NCI-H2196 (cell line): ENCODE results near the gene PLEKHA7.

Experiments used
- DNase-seq: peaks from one replicate; lab custom pipeline; 2025; ENCODE audit not compliant: unreplicated experiment; lab: John Stamatoyannopoulos, UW

PLEKHA7 gene

GRCh38 chr11:16777613-16777975, 236.6 kb downstream of the PLEKHA7 start:
- DNase-seq: no peak

DNA sequence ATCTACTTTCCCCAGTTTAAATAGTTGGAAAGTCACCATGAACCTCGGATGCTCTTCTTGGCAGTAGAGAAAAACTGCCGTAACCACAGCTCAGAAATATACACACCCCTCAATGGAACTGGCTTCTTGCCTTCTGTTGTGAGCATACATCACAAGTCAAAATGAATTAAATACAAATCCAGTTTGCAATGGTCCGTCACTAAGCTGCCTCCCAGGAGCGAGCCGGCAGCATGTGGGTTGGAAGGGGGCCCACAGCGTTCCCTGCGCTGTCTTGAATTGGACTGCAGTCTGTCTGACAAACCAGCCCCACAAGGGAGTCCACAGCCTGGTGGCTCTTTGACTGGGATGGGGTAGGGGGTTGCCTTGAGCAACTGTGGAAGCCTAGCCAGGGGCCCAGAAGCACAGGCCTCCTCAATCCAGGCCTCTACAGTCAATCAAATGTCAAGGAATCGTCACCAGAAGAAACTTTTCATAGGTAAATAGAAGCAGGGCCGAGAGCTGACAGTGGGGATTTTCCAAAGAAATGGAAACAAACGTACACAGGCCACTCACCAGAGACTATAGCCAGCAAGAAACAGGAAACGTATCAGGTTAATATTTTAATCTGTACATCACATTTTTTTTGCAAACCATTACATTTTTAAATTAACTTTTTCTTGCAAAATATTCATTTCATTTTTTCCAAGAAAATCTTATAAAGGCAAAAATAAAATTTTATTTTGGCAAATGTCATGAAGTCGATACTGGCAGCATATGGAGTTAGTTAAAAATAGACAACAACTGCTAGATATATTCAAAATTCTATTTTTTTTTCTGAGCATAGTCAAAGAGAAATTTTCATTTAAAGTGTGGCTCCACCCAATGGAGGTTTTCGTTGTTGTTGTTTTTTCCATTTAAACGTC, 237.3 kb downstream of the PLEKHA7 start:
- DNase-seq: no peak

DNA sequence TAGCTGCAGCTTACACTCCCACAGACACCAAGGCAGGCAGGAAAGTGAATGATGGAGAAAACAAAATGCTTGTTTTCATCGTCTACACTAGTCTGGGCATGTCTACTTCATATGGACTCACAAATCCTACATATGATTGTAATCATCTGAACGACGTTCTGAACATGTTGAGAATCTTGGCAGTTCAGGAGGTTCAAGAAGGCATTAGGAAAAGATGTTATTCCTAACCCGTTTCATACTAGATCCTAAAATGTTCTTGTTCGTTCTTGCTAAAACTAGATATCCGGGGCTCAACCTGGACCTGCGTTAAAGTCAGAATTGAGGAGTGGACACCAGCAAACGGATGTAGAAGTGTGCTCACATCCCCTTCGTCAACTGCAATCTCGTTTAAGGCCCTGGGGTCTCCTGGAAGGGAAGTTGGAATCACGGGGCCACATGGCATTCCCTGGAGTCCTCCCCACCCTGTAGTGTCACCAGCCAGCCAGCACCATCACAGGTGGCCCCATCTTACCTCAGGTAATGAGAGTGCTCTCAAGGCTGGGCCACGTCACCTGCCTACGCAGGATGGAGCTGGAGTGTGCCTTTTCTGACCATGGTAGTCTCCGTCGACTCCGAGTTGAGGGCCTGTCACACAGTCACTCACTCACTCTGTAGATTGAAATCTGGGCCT, 238.5 kb downstream of the PLEKHA7 start:
- DNase-seq: no peak

GRCh38 chr11:16774936-16775613, 239.1 kb downstream of the PLEKHA7 start:
- DNase-seq: no peak

DNA sequence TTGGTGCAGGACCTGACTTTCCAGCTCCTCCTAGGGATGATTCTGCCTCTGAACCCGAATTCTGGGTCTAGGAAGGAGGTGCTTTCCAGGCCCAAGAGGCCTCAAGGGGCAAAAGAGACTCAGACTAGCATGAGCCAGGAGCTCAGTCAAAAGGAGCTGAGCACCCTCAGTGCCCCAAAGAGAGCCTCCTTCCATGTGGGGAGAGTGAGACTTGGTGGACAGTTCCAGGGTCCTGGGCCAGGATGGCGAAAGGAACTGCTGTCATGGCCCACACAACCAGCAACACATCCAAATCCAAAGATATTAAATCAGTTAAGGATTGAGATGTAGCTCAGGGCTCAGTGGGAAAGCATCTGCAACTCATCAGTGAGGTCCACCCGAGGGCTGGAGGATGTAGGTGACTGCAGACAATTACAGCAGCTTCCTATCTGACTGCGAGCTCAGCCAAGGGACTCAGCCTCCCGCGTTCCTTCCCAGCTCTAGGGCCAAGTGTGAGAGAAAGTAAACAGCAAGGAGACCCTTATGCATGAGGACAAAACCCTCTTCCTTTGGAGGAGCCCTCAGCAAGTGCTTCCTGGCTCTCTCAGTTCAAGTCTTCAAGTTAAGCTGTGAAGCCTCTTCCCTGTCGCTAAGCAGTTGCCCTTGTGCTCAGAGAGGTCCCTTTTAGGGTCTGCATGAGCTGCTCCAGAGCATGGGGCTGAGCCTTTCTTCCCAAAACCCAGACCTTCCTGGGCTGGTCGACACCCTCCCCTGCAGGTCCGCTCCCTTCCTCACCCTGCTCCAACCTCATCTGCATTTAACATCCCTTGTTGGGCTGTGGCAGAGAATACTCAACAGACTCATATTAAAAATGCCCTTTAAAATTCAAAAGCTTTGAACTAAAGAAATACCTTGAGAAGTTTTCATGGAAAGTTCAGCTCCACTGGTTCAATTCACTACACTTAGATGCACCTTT, 240.0 kb downstream of the PLEKHA7 start:
- no peak for DNase-seq

- DNase-seq: no peak
Observed at GRCh38 chr11:16772141-16772512, 242.1 kb downstream of the PLEKHA7 start.

DNA sequence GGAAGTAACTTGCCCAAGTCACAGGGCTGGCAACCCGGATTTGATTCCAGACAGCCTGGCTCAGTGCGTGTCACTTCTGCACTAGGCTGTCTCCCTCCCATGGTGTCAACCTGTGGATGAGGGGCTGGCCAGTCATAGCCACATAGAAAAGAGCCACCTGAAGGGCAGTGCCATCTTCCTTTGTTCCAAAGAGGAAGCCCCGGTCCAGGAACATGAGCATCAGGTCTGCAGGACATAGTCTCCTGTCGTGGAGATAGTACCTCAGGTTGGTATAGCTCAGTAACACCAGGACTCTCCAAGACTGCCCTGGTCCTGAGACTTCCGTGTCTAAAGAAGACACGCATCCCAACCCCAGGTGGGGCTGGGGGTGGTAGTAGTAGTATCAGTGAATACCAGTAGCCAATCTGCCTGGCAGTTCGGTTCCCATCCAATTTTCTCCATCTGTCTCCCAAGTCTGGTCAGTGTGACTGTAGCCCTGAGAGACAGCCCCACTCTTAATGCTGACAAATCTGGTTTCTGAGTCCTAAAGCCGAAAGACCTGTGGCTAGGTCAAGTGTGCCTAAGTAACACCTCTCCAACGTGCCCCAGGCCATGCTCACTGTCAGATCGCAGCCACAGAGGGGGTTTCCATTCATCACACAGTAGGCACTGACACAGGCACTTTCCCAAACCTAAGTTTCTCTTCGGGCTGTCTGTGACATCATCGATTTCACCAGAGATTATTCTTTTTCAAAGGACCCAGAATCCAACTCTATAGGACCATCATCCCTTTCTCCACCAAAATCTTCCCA, 242.7 kb downstream of the PLEKHA7 start:
- DNase-seq: no peak

- no peak for DNase-seq
Observed at GRCh38 chr11:16770016-16770415, 244.2 kb downstream of the PLEKHA7 start.

GRCh38 chr11:16769386-16769785, 244.8 kb downstream of the PLEKHA7 start:
- DNase-seq: no peak

DNA sequence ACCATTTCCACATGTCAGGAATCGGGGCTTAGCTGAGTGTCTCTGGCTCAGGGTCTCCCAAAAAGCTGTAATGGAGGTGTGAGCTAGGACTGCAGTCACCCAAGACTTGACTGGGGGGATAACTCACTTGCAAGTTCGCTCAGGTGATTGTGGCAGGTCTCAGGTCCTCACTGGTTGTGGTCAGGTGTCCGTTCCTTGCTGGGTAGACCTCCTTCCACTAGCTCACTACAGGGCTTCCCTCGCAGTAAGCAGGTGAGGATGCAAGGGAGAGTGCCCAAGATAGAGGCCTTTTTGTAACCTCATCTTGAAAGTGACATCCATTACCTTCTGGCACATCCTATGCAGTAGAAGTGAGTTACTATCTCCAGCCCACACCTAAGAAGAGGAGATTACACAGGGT, 246.3 kb downstream of the PLEKHA7 start:
- no peak for DNase-seq

- DNase-seq: no peak
Observed at GRCh38 chr11:16767137-16767536, 247.1 kb downstream of the PLEKHA7 start.

DNA sequence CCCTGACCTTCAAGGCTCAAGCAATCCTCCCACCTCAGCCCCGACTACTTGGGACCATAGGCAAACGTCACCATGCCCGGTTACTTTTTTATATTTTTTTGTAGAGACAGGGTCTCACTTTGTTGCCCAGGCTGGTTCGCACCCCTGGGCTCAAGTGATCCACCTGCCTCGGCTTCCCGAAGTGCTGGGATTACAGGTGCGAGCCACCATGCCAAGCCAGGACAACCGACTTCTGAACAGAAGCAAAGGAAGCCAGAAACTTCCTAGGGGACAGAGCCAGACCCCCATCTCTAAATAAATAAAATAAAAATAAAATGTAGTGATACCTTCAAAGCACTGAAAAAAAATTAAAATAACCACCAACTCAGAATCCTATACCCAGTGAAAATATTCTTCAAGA, 249.3 kb downstream of the PLEKHA7 start:
- DNase-seq: no peak

GRCh38 chr11:16763746-16764145, 250.5 kb downstream of the PLEKHA7 start:
- DNase-seq: no peak

GRCh38 chr11:16759857-16760508, 254.2 kb downstream of the PLEKHA7 start:
- no peak for DNase-seq

DNA sequence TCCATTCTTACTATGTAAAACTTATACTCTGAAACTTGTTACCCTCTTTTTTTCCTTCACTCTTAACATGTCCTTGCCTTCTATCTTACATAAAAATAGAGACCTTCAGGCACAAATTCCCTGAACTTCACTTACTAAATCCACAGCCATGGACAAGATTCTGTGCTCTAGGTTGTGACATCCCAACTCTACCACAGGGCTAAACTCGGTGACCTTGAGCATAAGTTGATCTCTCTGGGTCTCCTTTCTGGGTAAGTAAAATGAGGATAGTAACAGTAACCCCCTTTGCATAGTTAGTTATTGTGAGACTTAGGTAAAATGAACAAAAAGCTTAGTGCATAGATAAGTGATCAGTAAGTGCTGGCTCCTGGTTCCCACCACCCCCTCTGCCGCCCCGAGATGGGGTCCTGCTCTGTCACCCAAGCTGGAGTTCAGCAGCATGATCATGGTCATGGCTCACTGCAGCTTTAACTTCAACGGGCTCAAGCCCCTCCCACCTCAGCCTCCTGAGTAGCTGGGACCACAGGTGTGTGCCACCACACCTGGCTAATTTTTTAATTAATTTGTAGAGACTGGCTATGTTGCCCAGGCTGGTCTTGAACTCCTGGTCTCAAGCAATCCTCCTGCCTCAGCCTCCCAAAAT, 255.7 kb downstream of the PLEKHA7 start:
- no peak for DNase-seq

DNA sequence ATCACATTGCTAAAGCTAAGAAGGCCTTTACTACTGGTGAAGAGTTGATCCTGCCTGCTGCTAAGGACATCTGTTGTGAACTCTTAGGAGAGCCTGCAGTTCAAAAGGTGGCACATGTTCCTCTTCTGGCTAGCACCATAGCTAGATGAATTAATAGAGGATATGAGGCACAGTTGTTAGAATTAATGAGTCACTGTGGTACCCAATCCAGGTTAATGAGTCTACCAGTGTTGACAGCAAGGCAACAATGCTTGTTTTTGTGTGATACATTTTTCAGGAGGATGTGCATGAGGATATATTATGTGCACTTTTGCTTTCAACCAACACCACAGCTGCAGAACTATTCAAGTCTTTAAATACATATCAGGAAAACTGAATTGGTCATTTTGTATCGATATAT, 263.8 kb downstream of the PLEKHA7 start:
- no peak for DNase-seq

DNA sequence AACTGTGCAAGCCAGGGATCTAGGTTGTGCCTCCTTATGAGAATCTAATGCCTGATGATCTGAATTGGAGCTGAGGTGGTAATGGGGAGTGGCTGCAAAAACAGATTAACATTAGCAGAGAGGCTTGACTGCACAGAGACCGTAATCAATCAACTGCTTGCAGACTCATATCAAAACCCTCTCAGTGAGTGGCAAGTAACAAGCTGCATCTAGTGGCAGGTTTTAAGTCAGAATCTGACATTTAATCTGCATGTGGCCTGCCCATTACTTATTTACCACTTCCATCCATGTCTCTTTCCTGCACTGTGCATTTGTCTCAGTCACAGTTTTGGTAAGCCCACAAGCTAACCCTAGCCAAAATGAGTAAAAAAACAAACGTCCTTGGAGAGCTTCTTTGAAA, 264.5 kb downstream of the PLEKHA7 start:
- DNase-seq: no peak

- DNase-seq: no peak
Observed at GRCh38 chr11:16749092-16749491, 265.1 kb downstream of the PLEKHA7 start.

DNA sequence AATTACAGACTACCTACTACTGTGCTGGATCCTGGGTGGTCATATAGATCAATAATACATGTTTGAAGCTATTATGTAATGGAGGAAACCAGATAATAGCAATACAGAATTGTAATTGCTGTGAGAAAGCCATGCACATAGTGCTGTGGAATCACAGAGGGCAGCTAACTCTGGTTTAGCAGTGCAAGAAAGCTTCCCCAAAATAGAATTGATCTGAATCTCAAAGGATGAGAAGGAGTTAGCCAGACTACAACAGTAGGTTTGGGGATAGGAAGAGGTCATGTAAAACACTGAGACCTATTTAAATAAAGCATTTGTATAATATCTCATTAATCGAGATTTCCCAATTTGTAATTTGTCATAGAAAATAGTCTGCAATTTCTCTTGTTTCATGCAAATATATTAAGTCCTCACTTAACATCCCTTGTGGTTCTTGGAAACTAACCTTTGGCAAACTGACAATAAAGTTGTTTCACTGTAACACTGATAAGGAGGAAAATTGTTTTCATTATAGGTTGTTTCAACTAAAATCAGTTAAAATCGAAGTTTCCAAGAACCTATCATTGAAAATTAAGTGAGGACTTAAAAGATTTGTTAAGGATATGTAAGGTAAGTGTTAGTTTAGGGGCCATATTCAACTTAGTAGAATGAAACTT, 268.1 kb downstream of the PLEKHA7 start:
- DNase-seq: no peak
